ENCODE data around the gene TRABD2B. TPM values are rescaled to one million over a fixed set of nuclear protein-coding genes. Genes with fewer than 3 reads are reported as not detected.

The TRABD2B gene
- total and polyA plus RNA-seq, 2 experiments from 2014 or later = 1.6 to 2.0 TPM

GRCh38 chr1:48026701-48027532 lies 29.7 kb upstream of the TRABD2B start:
- Histone ChIP-seq H3K4me3 (no peak overlapping the region), H3K27me3 (ENCODE audit: insufficient read depth) (no peaks in the 10 kb centered on the region), H4K20me1 (replicated peaks; ENCODE audit: insufficient read depth) (no peaks in the 10 kb centered on the region), H3K9me2 (ENCODE audit: insufficient read depth) (no peaks in the 10 kb centered on the region), H3K36me3 (ENCODE audit: insufficient read depth) (no peaks in the 10 kb centered on the region), H2AFZ (no peak overlapping the region), H3K4me1 (ENCODE audit: insufficient read depth) (peaks cover 25% of the 10 kb centered on the region), H3K27ac (ENCODE audit: low read depth) (no peak overlapping the region), H3K79me2 (replicated peaks; ENCODE audit: insufficient read depth) (no peaks in the 10 kb centered on the region), H3K4me2 (no peak overlapping the region), H3F3A (replicated peaks; ENCODE audit: low read depth) (no peaks in the 10 kb centered on the region)
- no peak overlapping the region for H3K4me3 Mint-ChIP-seq
- TF ChIP-seq REST (IDR thresholded peaks at IDR 0.05; ENCODE audit: unreplicated experiment) (no peak), NANOG (IDR thresholded peaks at IDR 0.05; ENCODE audit: borderline replicate concordance) (no peak), ZNF331 (CRISPR knock-in tag; IDR thresholded peaks at IDR 0.05; ENCODE audit: low read depth) (no peak), ETS1 (IDR thresholded peaks at IDR 0.05) (no peak), EZH2 (IDR thresholded peaks at IDR 0.05; ENCODE audit: low read depth, unreplicated experiment) (no peak)
- H3K27ac Mint-ChIP-seq = no peak overlapping the region; the same call in 1 of the 2 replicates
- H3K36me3 Mint-ChIP-seq (ENCODE audit: low read depth) = no peaks in the 10 kb centered on the region
- no peak for ATAC-seq
- H3K9me3 Mint-ChIP-seq = no peaks in the 10 kb centered on the region
- no peak for DNase-seq (ENCODE audit: low spot score)
- H3K4me1 Mint-ChIP-seq = peaks cover 51% of the 10 kb centered on the region
- peaks cover 4% of the 10 kb centered on the region for H3K27me3 Mint-ChIP-seq (ENCODE audit: insufficient read depth, low read depth, poor library complexity)

- peaks cover 4% of the 10 kb centered on the region for H3K27me3 Mint-ChIP-seq (ENCODE audit: insufficient read depth, low read depth, poor library complexity)
- H3K4me1 Mint-ChIP-seq = peaks cover 56% of the 10 kb centered on the region
- ATAC-seq = no peak
- TF ChIP-seq ZNF114 (CRISPR knock-in tag; IDR thresholded peaks at IDR 0.05) (no peak), CREB1 (CRISPR knock-in tag; IDR thresholded peaks at IDR 0.05; ENCODE audit: low read depth) (no peak), STAT1 (IDR thresholded peaks at IDR 0.05; ENCODE audit: unreplicated experiment) (no peak), ETS1 (IDR thresholded peaks at IDR 0.05) (no peak), REST (IDR thresholded peaks at IDR 0.05; ENCODE audit: unreplicated experiment) (no peak), POLR2AphosphoS5 (IDR thresholded peaks at IDR 0.05; ENCODE audit: low read depth) (no peak), EZH2phosphoT487 (IDR thresholded peaks at IDR 0.05; ENCODE audit: unreplicated experiment) (no peak)
Observed at GRCh38 chr1:48026275-48026674, 29.1 kb upstream of the TRABD2B start.

More at GRCh38 chr1:48026275-48026674, 29.1 kb upstream of the TRABD2B start:
- no peak overlapping the region for H3K27ac ChIP-seq (ENCODE audit: low read depth)
- H3K9me2 ChIP-seq (ENCODE audit: insufficient read depth) = no peaks in the 10 kb centered on the region
- H3K36me3 ChIP-seq (ENCODE audit: insufficient read depth) = no peaks in the 10 kb centered on the region
- peaks cover 25% of the 10 kb centered on the region for H3K4me1 ChIP-seq (ENCODE audit: insufficient read depth)
- no peak for DNase-seq (ENCODE audit: low spot score)
- no peak overlapping the region for H2AFZ ChIP-seq
- H3K79me2 ChIP-seq (replicated peaks; ENCODE audit: insufficient read depth) = no peaks in the 10 kb centered on the region
- H3K4me3 ChIP-seq = no peak overlapping the region
- H3K27me3 ChIP-seq (ENCODE audit: insufficient read depth) = no peaks in the 10 kb centered on the region
- H3K27ac Mint-ChIP-seq = no peak overlapping the region
- H3K4me3 Mint-ChIP-seq = no peak overlapping the region
- H3K4me2 ChIP-seq = no peak overlapping the region
- H3F3A ChIP-seq (replicated peaks; ENCODE audit: low read depth) = no peaks in the 10 kb centered on the region
- H3K9me3 Mint-ChIP-seq = no peaks in the 10 kb centered on the region
- H3K36me3 Mint-ChIP-seq (ENCODE audit: low read depth) = no peaks in the 10 kb centered on the region
- no peaks in the 10 kb centered on the region for H4K20me1 ChIP-seq (replicated peaks; ENCODE audit: insufficient read depth)
